ENCODE data around the gene CRMP1.

DNA sequence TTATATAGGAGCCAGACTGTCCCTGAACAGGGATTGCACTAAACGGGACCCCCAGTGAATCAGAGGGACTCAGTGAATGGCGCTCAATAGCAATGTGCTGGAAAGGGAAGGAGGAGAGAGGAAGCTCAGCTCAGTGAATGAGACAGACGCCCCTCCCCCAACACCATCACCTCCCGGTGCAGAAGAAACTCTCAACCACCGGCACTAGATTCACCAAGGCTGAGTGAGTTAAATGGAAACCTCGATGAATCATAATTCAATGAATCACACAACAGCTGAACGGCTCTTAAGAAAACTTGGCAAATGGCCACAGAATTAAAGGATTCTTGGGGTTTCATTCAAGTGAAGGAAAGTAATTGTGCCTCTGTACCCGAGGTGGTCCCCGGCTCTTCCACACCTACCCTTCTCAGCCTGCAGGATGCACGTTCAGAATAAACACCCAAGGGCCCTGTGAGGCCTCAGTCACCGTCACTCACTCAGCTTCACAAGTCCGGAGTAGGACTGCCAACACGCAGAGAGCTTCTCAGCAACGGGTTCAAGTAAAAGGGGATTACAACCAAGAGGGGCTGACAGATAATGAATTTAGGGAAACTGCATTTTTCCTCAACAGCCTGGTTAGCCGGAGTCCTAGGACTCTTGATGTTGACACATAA is 29.3 kb downstream of the CRMP1 start:
- TF ChIP-seq POLR2A (IDR thresholded peaks at IDR 0.05) (no peak), EP300 (IDR thresholded peaks at IDR 0.05) (no peak)
- TF ChIP-seq, protein P1, sequence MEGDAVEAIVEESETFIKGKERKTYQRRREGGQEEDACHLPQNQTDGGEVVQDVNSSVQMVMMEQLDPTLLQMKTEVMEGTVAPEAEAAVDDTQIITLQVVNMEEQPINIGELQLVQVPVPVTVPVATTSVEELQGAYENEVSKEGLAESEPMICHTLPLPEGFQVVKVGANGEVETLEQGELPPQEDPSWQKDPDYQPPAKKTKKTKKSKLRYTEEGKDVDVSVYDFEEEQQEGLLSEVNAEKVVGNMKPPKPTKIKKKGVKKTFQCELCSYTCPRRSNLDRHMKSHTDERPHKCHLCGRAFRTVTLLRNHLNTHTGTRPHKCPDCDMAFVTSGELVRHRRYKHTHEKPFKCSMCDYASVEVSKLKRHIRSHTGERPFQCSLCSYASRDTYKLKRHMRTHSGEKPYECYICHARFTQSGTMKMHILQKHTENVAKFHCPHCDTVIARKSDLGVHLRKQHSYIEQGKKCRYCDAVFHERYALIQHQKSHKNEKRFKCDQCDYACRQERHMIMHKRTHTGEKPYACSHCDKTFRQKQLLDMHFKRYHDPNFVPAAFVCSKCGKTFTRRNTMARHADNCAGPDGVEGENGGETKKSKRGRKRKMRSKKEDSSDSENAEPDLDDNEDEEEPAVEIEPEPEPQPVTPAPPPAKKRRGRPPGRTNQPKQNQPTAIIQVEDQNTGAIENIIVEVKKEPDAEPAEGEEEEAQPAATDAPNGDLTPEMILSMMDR (IDR thresholded peaks at IDR 0.05): no peak
